Adipocyte (in vitro differentiated cells): Measurements from ENCODE around the gene ANKRD31.
"Not testable (repeated sequence)": the region's sequence is repeated elsewhere in the genome, so short reads cannot be mapped to it uniquely, and the experiment has no call there.

ENCODE experiments used
- DNase-seq: peaks from one replicate; pipeline ENCODE4 v3.0.0-alpha.2; 2015; ENCODE audit warnings: low read depth
- H3K27me3 ChIP-seq: replicated peaks from 2 replicates; pipeline ENCODE4 v1.7.0; 2013; ENCODE audit warnings: mild to moderate bottlenecking, low read length, moderate library complexity; ENCODE audit not compliant: control insufficient read depth, insufficient read depth
- H3K36me3 ChIP-seq: 2 replicates; pipeline ENCODE4 v1.7.0; 2013; ENCODE audit warnings: low read length, mild to moderate bottlenecking, moderate library complexity; ENCODE audit not compliant: control insufficient read depth, insufficient read depth, severe bottlenecking
- H3K4me1 ChIP-seq: 2 replicates; pipeline ENCODE4 v1.7.0; 2013; ENCODE audit warnings: mild to moderate bottlenecking, low read length, moderate library complexity; ENCODE audit not compliant: control insufficient read depth, insufficient read depth
- H3K4me3 ChIP-seq: 2 replicates; pipeline ENCODE4 v1.7.0; 2013; ENCODE audit warnings: mild to moderate bottlenecking, low read length, moderate library complexity
- H3K9ac ChIP-seq: 2 replicates; pipeline ENCODE4 v1.7.0; 2013; ENCODE audit warnings: mild to moderate bottlenecking, low read length, moderate library complexity
- H3K9me3 ChIP-seq: 2 replicates; pipeline ENCODE4 v1.7.0; 2013; ENCODE audit warnings: mild to moderate bottlenecking, low read length, moderate library complexity; ENCODE audit not compliant: control insufficient read depth

ANKRD31 gene

DNA sequence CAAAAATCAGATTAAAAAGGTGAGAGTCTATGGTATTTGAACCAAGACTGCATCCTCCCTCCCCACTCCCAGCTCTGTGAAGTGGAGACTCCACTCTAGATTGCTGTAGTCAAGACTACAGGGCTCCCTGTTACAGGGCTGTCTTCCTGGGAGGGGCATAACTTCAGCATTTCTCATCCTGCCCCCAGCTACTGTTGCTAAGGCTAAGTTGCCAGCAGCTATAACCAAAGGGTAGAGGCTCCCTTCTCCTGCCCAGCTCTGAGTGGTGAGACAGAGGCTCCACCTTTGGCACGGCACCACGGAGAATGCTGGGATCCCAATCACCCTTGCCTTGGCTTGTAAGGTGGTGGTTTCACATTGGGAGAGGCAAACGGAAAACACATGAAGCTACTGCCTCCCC lies 145.1 kb downstream of the ANKRD31 start:
- no peak overlapping the region for H3K4me3 ChIP-seq
- H3K9me3 ChIP-seq = no peaks in the 10 kb centered on the region
- H3K4me1 ChIP-seq = no peaks in the 10 kb centered on the region
- H3K36me3 ChIP-seq = no peaks in the 10 kb centered on the region
- H3K27me3 ChIP-seq = no peaks in the 10 kb centered on the region
- no peak overlapping the region for H3K9ac ChIP-seq
- no peak for DNase-seq

- no peaks in the 10 kb centered on the region for H3K4me1 ChIP-seq
Measured at GRCh38 chr5:75089662-75090061, 147.0 kb downstream of the ANKRD31 start.

GRCh38 chr5:75089137-75089536 lies 147.5 kb downstream of the ANKRD31 start:
- Histone ChIP-seq H3K4me1 (no peaks in the 10 kb centered on the region), H3K27me3 (no peaks in the 10 kb centered on the region), H3K4me3 (no peak overlapping the region), H3K9ac (no peak overlapping the region), H3K9me3 (no peaks in the 10 kb centered on the region), H3K36me3 (no peaks in the 10 kb centered on the region)
- no peak for DNase-seq

More at GRCh38 chr5:75089662-75090061, 147.0 kb downstream of the ANKRD31 start:
- no peak overlapping the region for H3K9ac ChIP-seq
- H3K27me3 ChIP-seq = no peaks in the 10 kb centered on the region
- no peaks in the 10 kb centered on the region for H3K36me3 ChIP-seq
- no peak overlapping the region for H3K4me3 ChIP-seq
- no peaks in the 10 kb centered on the region for H3K9me3 ChIP-seq
- no peak for DNase-seq

GRCh38 chr5:75088648-75089047 lies 148.0 kb downstream of the ANKRD31 start:
- Histone ChIP-seq H3K9ac (no peak overlapping the region), H3K36me3 (no peaks in the 10 kb centered on the region), H3K4me3 (no peak overlapping the region), H3K27me3 (no peaks in the 10 kb centered on the region), H3K9me3 (no peaks in the 10 kb centered on the region), H3K4me1 (no peaks in the 10 kb centered on the region)
- no peak for DNase-seq

- Histone ChIP-seq H3K36me3 (no peaks in the 10 kb centered on the region), H3K4me1 (no peaks in the 10 kb centered on the region), H3K9ac (no peak overlapping the region), H3K9me3 (no peaks in the 10 kb centered on the region), H3K4me3 (no peak overlapping the region), H3K27me3 (no peaks in the 10 kb centered on the region)
- DNase-seq = no peak
Measured at GRCh38 chr5:75081510-75081909, 155.2 kb downstream of the ANKRD31 start.

- not testable (repeated sequence) for H3K27me3 ChIP-seq, H3K36me3 ChIP-seq, H3K9ac ChIP-seq, DNase-seq, H3K4me1 ChIP-seq, H3K4me3 ChIP-seq, H3K9me3 ChIP-seq
Measured at GRCh38 chr5:75079346-75079745, 157.3 kb downstream of the ANKRD31 start.

- Histone ChIP-seq H3K9ac (no peak overlapping the region), H3K4me3 (no peak overlapping the region), H3K9me3 (no peaks in the 10 kb centered on the region), H3K36me3 (no peaks in the 10 kb centered on the region), H3K4me1 (no peaks in the 10 kb centered on the region), H3K27me3 (no peaks in the 10 kb centered on the region)
- no peak for DNase-seq
Measured at GRCh38 chr5:75078027-75078426, 158.7 kb downstream of the ANKRD31 start.

DNA sequence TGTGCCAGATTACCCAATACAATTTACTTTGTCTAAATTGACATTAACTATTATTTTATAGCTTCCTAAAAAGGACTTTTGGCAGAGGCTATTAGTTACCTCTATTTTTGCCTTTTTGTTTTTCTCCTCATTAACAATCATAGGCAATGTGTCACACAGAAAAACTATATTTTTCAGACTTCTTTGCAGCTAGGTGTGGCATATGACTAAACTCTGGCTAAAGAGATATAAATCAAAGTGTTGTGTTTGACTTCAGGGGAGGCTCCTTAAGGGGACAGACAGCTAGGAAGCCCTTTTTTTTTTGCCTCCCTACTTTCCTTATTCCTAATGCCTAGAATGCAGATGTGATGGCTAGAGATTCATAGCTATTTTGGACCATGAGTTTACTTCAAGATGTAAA lies 164.6 kb downstream of the ANKRD31 start:
- no peaks in the 10 kb centered on the region for H3K9me3 ChIP-seq
- no peak overlapping the region for H3K9ac ChIP-seq
- no peaks in the 10 kb centered on the region for H3K36me3 ChIP-seq
- no peaks in the 10 kb centered on the region for H3K4me1 ChIP-seq
- no peak for DNase-seq
- H3K4me3 ChIP-seq = no peak overlapping the region
- H3K27me3 ChIP-seq = no peaks in the 10 kb centered on the region

- Histone ChIP-seq H3K36me3 (no peaks in the 10 kb centered on the region), H3K4me3 (no peak overlapping the region), H3K9ac (no peak overlapping the region), H3K9me3 (no peaks in the 10 kb centered on the region), H3K27me3 (no peaks in the 10 kb centered on the region), H3K4me1 (no peaks in the 10 kb centered on the region)
- no peak for DNase-seq
Measured at GRCh38 chr5:75071100-75071499, 165.6 kb downstream of the ANKRD31 start.

GRCh38 chr5:75067434-75067833 lies 169.2 kb downstream of the ANKRD31 start:
- DNase-seq = no peak
- Histone ChIP-seq H3K4me1 (no peaks in the 10 kb centered on the region), H3K4me3 (no peak overlapping the region), H3K9me3 (no peaks in the 10 kb centered on the region), H3K27me3 (no peaks in the 10 kb centered on the region), H3K9ac (no peak overlapping the region), H3K36me3 (no peaks in the 10 kb centered on the region)

- Histone ChIP-seq H3K27me3 (no peaks in the 10 kb centered on the region), H3K4me3 (no peak overlapping the region), H3K9ac (no peak overlapping the region), H3K36me3 (no peaks in the 10 kb centered on the region), H3K4me1 (no peaks in the 10 kb centered on the region), H3K9me3 (no peaks in the 10 kb centered on the region)
- no peak for DNase-seq
Measured at GRCh38 chr5:75062925-75063531, 173.7 kb downstream of the ANKRD31 start.

- DNase-seq = no peak
- no peak overlapping the region for H3K9ac ChIP-seq
Measured at GRCh38 chr5:75059912-75060545, 176.6 kb downstream of the ANKRD31 start.

More at GRCh38 chr5:75059912-75060545, 176.6 kb downstream of the ANKRD31 start:
- Histone ChIP-seq H3K36me3 (no peaks in the 10 kb centered on the region), H3K4me1 (peaks cover 6% of the 10 kb centered on the region), H3K27me3 (no peaks in the 10 kb centered on the region), H3K4me3 (no peak overlapping the region), H3K9me3 (no peaks in the 10 kb centered on the region)
